ENCODE results near the gene SATB1. TPM values are rescaled to one million over a fixed set of nuclear protein-coding genes. Genes with fewer than 3 reads are reported as not detected.

The SATB1 gene
- total and polyA plus RNA-seq, 2 of the 8 experiments (the other 6 are each of a cell fraction or from before 2014, with no cell fraction given), result 18.8 to 28.0 TPM

- TF ChIP-seq EGR1 (IDR thresholded peaks at IDR 0.05; ENCODE audit: borderline replicate concordance, low read depth, low read length) (0 out of 2 replicates have a peak, but pooled peaks have one; percentile 0), SP2 (IDR thresholded peaks at IDR 0.05; ENCODE audit: low read length) (no peak), KDM4A (IDR thresholded peaks at IDR 0.05; ENCODE audit: low read depth, low read length, severe bottlenecking) (peak; percentile 66), ZNF274 (IDR thresholded peaks at IDR 0.05; ENCODE audit: borderline replicate concordance, extremely low read depth, low read length) (no peak), RBBP5 (IDR thresholded peaks at IDR 0.05; ENCODE audit: borderline replicate concordance, low read depth, low read length) (peak; percentile 72; the same call in 1 of the 2 replicates), HDAC2 (IDR thresholded peaks at IDR 0.05; ENCODE audit: borderline replicate concordance in 1 of 2, low read depth in 2 of 2, low read length in 2 of 2) (peak; percentile 27 to 60; a peak in 1 of 4 replicates), SIRT6 (IDR thresholded peaks at IDR 0.05; ENCODE audit: low read length) (no peak), TAF1 (IDR thresholded peaks at IDR 0.05; ENCODE audit: low read depth, low read length) (0 out of 2 replicates have a peak, but pooled peaks have one; percentile 16), KDM5A (IDR thresholded peaks at IDR 0.05; ENCODE audit: low read length) (no peak), SP1 (IDR thresholded peaks at IDR 0.05; ENCODE audit: low read depth, low read length) (no peak)
These were observed 610 bp upstream of the SATB1 start (continued) for GRCh38 chr3:18425641-18426257.

Measured in H1 (cell line).